Nucleus accumbens (tissue), 56 donors: ENCODE results near the gene PML.
A peak's percentile ranks its signal among the peaks of the same experiment; 100 is the strongest.

Source experiments
- DNase-seq, 56 donors: peaks; one replicate each; lab custom pipeline; 2025; lab: John Stamatoyannopoulos, UW

PML gene, protein sequence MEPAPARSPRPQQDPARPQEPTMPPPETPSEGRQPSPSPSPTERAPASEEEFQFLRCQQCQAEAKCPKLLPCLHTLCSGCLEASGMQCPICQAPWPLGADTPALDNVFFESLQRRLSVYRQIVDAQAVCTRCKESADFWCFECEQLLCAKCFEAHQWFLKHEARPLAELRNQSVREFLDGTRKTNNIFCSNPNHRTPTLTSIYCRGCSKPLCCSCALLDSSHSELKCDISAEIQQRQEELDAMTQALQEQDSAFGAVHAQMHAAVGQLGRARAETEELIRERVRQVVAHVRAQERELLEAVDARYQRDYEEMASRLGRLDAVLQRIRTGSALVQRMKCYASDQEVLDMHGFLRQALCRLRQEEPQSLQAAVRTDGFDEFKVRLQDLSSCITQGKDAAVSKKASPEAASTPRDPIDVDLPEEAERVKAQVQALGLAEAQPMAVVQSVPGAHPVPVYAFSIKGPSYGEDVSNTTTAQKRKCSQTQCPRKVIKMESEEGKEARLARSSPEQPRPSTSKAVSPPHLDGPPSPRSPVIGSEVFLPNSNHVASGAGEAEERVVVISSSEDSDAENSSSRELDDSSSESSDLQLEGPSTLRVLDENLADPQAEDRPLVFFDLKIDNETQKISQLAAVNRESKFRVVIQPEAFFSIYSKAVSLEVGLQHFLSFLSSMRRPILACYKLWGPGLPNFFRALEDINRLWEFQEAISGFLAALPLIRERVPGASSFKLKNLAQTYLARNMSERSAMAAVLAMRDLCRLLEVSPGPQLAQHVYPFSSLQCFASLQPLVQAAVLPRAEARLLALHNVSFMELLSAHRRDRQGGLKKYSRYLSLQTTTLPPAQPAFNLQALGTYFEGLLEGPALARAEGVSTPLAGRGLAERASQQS

DNA sequence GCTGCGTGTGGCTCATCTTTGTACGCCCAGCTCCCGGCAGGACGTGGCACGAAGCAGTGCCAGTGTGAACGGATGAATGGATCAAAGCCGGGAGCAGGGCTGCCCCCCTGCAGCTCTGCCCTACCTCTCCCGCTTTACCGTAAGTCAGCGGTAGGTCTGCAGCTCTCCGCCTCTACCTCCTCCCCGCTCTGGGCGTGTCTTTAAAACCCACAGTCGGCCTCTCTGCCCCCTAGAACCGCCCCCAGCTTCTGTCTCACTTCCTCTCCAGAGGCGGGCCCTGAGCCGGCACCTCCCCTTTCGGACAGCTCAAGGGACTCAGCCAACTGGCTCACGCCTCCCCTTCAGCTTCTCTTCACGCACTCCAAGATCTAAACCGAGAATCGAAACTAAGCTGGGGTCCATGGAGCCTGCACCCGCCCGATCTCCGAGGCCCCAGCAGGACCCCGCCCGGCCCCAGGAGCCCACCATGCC, at the start of gene PML:
Gene PML, plus strand, starts transcription at position 304 of the 471 bp plus-strand sequence. Its CDS starts 97 bp downstream, at position 401.
- DNase-seq: peak; percentile 43 to 97 (median 90)

DNA sequence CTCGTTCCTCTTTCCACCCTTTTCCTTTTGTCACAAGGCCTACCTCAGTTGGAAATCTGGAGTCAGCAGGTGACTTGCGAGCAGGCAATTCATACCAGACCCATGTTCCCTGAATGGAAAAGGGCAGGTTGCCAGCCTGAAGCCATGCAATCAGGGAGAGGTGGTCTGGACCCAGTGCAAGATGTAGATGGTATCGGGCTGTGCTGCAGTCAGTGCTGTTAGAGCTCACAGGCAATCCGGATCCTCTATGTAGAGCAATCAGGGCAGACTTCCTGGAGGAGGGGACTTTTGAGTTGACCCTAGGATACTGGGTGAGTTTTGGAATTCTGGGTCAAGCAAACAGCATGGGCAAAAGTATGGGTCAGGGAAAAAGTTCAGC, 49.4 kb upstream of the PML start:
- DNase-seq: no peak

DNA sequence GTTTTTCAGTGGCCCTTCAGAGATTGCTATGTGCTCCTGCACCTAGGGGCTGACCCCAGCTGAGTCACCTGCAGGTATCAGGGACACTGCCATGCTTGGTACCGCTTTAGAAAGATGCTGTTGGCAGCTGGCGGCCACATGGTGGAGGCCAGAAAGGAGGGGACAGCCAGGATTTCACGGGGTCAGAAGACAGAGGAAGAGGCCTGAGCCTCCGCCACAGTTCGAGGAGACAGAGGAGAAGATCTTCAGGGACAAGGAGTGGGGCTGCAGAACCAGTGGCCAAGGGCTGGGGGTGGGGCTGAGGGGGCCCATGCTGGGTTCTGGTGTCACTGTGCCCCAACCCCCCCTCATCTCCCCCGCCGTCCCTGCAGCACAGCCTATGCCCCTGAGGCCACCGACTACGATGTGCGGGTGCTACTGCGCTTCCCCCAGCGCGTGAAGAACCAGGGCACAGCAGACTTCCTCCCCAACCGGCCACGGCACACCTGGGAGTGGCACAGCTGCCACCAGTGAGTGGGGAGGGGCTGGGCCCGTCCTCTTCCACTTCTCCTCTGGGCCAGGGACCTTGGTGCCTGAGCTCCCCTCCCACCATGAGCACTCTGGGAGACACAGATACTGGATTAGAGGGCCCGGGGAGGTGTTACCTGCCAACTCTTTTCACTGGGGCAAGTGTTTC, 48.3 kb upstream of the PML start:
- no peak for DNase-seq

DNA sequence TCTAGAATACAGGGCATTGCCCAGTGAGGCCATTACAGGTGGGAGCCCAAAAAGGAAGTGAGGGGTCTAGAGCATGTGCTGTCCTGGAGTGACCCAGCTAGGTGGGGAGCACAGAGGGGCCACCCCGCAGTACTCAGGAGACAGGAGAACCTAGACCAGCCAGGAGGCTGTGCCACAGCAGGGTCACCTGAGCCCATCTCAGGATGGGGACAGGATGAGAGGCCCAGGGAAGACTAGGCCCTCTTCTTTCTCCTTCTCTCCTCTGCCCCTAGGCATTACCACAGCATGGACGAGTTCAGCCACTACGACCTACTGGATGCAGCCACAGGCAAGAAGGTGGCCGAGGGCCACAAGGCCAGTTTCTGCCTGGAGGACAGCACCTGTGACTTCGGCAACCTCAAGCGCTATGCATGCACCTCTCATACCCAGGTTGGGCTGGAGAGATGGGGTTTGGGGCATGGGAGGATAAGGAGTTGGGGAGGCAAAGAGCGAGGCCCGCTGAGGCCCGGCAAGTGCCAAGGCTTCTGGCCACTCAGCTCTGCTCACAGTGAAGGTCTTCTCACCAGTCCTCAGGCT, 47.6 kb upstream of the PML start:
- DNase-seq: no peak

DNA sequence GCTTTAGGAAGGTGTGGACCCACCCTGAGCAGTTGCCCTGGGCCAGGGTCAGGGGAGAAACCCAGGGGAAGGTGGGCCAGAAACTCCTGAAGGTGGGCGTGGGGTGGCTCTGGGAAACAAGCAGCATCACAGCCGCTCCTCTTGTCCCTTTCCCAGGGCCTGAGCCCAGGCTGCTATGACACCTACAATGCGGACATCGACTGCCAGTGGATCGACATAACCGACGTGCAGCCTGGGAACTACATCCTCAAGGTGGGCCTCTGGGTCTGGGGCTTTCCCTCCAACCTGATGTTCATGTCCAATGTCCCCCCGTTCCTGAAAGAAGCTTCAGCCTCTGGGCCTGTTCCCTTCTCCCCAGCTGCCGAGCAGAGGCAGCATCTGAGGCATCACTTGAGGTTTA, 46.9 kb upstream of the PML start:
- no peak for DNase-seq

DNA sequence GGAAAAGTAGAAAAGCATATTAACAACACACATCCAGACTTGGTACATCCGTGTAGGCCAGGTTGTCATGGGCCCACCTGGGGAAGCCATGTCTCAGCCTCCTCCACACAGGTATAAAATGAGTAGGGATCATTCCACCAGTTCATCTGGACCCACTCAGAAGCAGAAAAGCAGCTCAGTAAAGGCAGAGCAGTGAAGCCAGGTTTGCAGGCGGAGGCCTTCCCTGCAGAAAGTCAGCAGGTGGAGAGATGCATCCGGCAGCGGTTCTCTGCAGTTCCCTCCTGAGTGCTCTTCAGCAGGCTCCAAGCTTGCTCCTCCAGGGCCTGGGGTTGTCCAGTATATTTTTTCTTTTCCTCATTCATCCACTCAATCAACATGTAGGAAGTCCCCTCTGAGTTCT, 46.1 kb upstream of the PML start:
- no peak for DNase-seq

DNA sequence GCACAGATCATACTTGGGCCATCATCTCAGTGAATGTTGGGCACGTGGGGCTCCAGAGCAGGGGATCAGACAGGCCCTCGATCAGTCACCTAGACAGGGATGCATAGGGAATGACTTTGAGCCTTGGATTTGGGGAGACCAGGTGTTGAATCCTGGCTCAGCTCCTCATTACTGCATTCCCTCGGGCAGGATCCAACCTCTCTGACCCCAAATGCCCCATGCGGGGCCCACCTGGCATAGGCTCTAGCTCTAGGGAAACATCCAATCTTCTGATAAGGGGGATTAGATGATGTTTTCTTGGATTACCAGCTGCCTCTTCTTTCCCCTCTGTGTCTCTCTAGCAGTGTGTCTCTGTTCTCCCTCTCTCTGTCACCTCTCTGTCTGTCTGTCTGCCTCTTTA, 45.5 kb upstream of the PML start:
- DNase-seq: no peak

DNA sequence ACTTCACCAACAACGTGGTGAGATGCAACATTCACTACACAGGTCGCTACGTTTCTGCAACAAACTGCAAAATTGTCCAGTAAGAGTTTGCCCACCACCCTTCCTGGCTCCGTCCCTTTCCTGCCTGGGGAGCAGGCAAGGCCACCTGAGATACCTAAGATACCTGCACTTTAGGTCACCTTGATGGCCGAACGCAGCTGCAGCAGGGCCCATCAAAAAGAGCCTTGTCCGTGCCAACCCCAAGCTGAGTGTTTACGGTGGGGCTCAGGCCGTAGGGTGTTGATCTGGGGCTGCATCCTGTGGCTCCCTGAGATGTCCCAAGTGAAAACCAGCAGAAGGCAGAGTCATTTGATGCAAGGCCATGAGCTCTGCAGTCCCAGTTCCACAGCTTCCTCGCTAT, 45.0 kb upstream of the PML start:
- DNase-seq: no peak

DNA sequence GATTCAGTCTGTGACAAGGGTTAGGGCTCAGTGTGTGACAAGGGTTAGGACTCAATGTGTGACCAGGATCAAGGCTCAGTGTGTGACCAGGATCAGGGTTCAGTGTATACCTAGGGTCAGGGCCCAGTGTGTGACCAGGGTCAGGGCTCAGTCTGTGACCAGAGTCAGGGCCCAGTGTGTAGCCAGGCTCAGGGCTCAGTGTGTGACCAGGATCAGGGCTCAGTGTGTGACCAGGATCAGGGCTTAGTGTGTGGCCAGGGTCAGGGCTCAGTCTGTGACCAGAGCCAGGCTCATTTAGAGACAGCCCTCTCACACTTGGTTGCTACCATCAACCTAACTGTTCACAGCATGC, 44.1 kb upstream of the PML start:
- no peak for DNase-seq

DNA sequence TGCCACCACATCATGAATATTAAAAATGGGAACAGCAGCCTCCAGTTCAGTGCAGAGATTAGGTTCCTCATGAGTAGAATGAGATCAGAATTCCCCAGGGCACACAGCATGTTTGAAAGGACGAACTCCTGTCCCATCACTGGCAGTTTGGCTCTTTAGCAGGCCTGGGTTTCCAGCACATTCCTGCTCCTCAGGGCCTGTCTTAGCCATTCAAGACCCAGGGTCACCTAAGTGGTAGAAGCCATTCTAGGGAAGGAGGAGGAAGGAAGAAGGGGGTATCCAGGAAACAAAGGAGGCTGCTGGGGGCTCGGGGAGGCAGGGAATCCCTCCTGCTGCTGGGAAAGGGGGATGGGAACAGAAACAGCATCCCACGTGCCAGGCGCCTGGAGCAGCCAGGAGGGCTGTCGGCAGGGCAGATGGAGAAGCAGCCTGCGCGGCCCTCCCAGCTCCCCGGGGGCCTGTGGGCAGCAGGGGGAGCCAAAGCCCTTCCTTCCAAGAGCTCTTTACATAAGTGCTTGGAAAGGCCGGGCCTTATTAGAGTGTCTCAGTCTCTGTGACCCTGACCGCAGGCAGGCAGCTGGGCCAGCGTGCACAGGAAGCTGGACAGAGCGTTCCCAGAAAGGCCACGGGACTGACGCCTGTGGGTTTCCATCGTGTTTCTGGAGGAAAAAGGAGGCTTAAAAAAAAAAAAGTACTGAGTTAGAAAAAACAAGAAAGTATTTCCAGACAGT, 43.5 kb upstream of the PML start:
- DNase-seq: peak; percentile 15 to 92 (median 70)

DNA sequence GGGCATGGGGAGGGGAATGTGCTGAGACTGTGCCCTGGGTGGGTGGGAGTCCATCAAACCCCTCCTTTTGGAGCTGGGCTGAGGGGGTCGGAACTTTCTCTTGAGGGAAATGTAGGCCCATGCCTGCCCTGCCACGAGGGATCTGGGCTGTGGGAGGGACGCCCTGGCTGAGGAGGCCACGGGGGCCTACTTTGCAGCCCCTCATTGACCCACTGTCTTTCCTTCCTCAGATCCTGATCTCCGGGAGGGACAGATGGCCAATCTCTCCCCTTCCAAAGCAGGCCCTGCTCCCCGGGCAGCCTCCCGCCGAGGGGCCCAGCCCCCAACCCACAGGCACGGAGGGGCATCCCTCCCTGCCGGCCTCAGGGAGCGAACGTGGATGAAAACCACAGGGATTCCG, 42.9 kb upstream of the PML start:
- no peak for DNase-seq

DNA sequence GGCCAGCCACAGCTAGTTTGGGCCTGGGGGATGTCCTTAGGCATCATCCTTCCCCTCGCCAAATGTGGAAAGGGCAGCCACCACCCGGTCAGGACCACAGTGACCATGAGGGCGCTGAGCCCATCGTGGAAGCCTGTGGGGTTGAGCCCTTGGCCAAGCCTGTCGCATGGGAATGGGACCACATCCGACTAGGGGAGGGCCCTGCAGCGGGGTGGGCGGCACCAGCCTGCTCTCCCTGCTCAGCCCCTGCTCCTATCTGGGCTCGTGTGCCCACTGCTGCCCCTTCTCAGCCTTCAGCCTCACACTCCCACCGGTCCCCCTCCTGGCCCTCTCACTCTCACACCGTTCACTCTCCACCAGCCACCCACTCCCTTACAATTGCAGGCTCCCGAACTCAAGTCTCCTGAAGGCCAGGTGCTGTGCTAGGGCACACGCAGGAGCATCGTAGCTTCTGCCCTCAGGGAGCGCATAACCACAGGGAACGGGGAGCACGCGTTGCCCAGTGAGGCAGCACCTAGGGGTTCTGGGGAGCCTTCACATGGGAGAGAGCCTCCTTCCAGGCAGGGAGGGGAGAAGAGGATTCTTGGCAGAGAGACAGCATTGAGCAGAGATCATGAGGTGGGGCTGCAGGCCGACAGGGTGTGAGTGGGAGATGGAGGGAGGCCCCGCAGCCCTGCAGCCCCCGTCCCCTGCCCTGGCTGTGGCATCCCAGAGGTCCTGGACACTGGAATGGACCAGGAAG, 42.2 kb upstream of the PML start:
- no peak for DNase-seq

DNA sequence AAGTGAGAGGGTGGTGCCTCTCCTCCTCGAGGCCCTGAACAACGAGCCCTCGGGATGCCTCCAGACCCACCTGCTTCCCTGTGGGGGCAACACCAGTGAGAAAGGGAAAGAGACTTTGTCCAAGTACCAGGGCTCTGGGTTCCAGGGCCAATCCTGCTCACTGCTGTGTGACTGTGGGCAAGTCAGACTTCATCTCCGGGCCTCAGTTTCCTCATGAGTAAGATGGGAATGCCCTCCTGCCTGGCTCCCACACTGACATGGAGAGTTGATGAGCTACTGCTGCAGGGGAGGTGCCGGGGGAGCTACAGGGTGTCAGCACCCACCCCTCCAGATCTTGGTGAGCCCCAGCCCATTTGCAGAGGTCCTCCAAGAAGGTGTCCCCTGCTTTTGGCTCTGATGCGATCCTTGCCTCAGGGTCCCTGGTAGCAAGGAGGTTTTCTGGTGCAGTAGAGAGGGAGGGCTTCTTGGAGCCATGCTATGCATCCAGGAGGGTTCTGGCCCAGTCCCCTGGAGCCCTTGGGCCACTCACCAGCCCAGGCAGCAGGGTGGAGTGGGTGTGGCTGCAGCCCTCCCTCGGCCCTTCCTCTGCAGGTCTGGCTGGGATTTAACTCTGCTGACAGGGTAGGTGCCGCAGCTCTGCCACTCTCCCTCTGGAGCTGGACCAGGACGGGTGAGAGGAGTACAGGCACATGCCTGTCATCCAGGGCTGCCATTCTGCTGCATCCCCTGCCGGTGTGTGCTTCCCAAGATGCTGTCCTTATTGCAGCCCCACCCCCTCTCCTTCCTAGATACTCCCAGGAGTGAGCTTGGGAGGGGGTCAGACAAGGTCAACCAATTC, 41.4 kb upstream of the PML start:
- DNase-seq: no peak

DNA sequence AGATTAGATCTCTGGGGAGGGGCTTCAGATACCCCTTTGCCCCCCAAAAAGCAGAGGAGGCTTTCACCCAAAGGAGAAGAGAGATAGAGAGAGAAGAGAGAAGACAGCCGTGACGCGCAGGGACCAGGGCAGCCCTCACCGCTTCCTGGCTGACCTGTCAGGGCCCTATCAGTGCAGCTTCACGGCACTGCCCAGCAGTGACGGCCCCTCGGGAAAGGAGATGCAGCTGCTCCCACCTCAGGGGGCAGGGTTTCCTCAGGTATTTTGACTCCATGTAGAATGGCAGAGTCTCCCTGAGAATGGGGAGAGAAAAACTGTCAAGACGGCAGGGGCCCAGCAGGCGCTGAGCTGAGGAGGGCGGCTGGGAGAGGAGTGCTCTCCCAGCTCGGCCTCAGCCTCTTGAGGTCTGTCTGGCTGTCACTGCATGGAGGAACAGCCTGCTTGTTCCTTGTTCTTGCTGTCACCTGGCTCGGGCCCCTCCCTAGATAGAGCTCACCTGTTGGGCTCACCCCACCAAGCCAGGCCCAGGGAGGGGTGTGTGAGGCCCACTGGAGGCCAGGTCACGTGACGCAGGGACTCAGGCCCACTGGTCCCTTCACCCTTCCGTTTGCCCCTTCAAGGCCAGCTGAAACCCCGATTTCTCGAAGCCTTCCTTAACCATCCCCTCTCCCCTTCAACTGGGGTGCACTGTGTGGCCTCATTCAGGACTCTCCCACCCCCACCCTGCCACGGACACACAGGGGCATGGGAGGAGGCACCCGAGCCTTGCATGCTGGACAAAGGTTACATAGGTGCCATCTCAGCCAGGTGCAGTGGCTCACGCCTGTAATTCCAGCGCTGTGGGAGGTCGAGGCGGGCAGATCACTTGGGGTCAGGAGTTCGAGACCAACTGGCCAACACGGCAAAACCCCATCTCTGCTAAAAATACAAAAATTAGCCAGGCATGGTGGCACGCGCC, 40.0 kb upstream of the PML start:
- no peak for DNase-seq

DNA sequence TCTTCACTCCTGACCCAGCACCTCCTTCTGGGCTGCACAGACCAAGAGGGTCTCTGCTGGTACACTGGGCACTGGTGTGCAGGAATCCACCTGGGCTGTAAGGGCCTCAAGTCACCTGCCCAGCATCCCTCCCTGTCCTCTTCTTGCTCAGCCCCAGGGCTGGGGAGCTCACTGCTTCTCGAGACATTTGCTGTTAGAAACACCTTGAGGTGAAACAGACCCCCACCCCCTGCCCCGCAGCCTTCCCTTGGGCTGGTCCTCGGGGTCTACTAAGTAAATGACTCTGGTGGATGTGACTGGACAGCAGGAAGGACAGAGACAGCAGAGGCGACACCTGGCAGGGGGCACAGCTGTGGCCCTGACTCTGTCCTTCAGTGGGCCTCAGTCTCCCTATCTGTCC, 39.2 kb upstream of the PML start:
- DNase-seq: no peak

DNA sequence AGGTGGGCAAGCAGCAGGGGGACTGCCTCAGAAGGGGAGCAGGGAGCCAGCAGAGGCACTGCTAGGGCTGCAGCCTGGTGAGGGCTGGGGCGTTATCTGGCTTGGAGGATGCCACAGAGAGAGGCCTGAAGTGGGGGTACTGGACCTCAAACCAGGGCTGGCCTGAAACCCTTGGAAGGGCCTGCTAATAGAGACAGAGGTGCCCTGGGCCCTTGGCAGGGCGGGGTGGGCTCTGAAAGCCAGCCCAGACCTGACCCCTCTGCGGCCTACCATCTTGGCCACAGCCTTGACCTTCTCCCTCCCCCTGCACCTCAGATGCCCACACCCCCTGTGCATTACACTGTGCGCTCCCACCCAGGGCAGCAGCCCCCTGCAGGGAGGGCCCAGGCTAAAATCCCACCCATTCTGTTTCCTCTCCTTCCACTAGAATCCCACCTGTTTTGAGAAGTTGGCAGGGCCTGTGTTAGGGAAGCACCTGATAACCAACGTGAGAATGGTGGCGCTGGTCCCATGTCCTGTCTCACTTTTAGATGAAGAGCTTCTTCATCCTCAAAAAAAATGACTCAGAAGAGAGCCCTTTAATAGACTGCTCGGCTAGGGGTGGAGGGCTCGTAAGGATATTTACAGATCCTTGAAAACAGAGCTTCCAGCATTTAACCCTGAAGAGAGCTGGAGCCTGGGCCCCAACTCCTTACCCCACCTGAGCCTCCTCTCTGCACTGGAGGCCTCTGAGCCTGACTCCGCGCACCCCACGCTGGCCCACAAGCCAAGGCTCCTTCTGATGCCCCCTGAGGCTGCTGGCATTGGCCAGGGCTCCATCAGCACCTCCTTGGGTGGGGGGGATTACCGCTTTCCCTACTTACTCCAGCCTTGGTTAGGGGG, 38.4 kb upstream of the PML start:
- DNase-seq: no peak
